Ovary (tissue), 9 donors: Measurements from ENCODE around the gene SMPX. TPM values are rescaled to one million over a fixed set of nuclear protein-coding genes. Genes with fewer than 3 reads are reported as not detected.

Experiments
- DNase-seq, 5 donors: peaks; one replicate each; pipeline ENCODE4 v3.0.0-alpha.2; 2019 to 2020
- H3K27ac ChIP-seq, 2 donors: fragments of 200-600 bp; one replicate each; pipeline versions ENCODE4 v1.5.1 to v1.8.0; 2019 to 2022
- H3K27me3 ChIP-seq: fragments of 200-600 bp; one replicate; pipeline ENCODE4 v1.8.0; 2022
- H3K36me3 ChIP-seq: fragments of 200-600 bp; sonication (generic); one replicate; pipeline ENCODE4 v1.5.1; 2019
- H3K4me1 ChIP-seq: one replicate; pipeline ENCODE4 v1.8.1; 2013; ENCODE audit warnings: mild to moderate bottlenecking, moderate library complexity; ENCODE audit not compliant: insufficient read depth
- H3K4me3 ChIP-seq: fragments of 200-600 bp; sonication (generic); one replicate; pipeline ENCODE4 v1.5.1; 2017
- H3K9me3 ChIP-seq, 2 donors: fragments of 200-600 bp in 1 of 2; sonication (generic) in 1 of 2; one replicate each; pipeline versions ENCODE4 v1.5.1 to v1.8.1; 2013 to 2019; ENCODE audit warnings: mild to moderate bottlenecking in 1 of 2, moderate library complexity in 1 of 2
- CTCF ChIP-seq, 3 donors: fragments of 450-650 bp in 2 of 3; fragments of 200-600 bp in 1 of 3; IDR thresholded peaks; one replicate each; pipeline versions ENCODE4 v1.5.1 to v1.8.0; 2016 to 2022; ENCODE audit warnings: antibody characterized with exemption in 3 of 3, mild to moderate bottlenecking in 1 of 3
- EP300 ChIP-seq: sonication (generic); formaldehyde crosslinking; IDR thresholded peaks from one replicate; pipeline ENCODE4 v1.6.1; 2017; ENCODE audit warnings: antibody characterized with exemption
- POLR2A ChIP-seq: fragments of 450-650 bp; IDR thresholded peaks from one replicate; pipeline ENCODE4 v1.6.1; 2017; ENCODE audit warnings: antibody characterized with exemption, mild to moderate bottlenecking, moderate library complexity
- WGBS, 3 donors: extraction: QIAGEN DNeasy Blood & Tissue Kit in 1 of 3; methylation state at CpG; one replicate each; pipeline versions ENCODE4 v1.1.5 to v1.1.7; 2013 to 2017; 5-methylcytosine and 5-hydroxymethylcytosine counted together
- intact Hi-C, 4 donors: fragments of 100-400 bp; cut with DNase I; formaldehyde crosslinking; loops; one replicate each; pipeline versions ENCODE4 v1.11.0 to v1.15.1; 2022 to 2023
- polyA plus RNA-seq, 2 donors: library from polyadenylated mRNA; stranded (reverse); fragments of 200-250 nt in 1 of 2; fragments of 350-450 nt in 1 of 2; fragmentation: Illumina TruSeq in 1 of 2; extraction: RNeasy Lipid Tissue Mini Kit (QIAGEN cat#74804) in 1 of 2; gene quantifications; one replicate each; pipeline ENCODE4 v1.2.3, GENCODE V29; 2013 to 2014
- total RNA-seq, 7 donors: library from RNA; depleted of rRNA in 2 of 7; stranded (reverse); fragments of >200 nt in 2 of 7; fragmentation: NEBNext Ultra II Directional in 3 of 7; extraction: Animal tissue kit (Norgen Biotek cat#: 25700) in 3 of 7; gene quantifications; one replicate each; pipeline versions ENCODE4 v1.1.0 to v1.2.4, GENCODE V29; 2016 to 2023
- donor health status: DM: no; HTN: no; CAD: no; lungs with moderate emphysema.
- donor health status: DM: no; HTN: no; CAD: no.
- donor health status: Bipolar disorder and iron deficiency.
- donor health status: DM: yes; HTN: yes; CAD: no.
- donor health status: DM: no; HTN: no; CAD: no.
- donor health status: DM: yes; HTN: yes; CAD: no.

Gene SMPX
- total and polyA plus RNA-seq, 9 donors = 0.43 to 1.4 (median 0.64) TPM; not detected in 1

DNA sequence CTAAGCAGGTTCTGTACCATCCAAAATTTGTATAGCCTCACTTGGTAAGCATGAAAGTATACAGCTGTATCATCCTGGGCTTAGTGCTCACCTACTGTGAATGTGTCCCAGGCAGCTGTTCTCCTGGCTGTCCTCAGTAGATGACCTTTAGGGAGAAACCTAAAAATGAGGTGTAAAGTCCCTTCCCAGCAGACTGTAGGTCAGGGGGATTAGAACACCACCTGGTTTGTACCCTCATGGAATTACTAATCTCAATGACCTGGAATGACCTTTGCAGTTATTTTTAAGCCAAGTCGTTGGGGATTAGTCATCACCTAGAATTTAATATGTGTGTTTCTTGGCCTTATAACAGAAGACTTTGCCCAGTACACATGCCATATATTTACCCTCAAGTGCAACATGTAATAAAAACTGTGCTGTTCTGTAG, 42.4 kb upstream of the SMPX start:
- no peaks in the 10 kb centered on the region for H3K36me3 ChIP-seq
- H3K27ac ChIP-seq = no peak overlapping the region
- 1 to 11% (median 3%) methylated on average over 1 of the region's 1 CpG for WGBS, 3 donors
- H3K4me1 ChIP-seq = no peaks in the 10 kb centered on the region
- H3K4me3 ChIP-seq = no peak overlapping the region
- TF ChIP-seq POLR2A = no peak
- intact Hi-C loops = no loop called here
- no peaks in the 10 kb centered on the region for H3K9me3 ChIP-seq
- no peaks in the 10 kb centered on the region for H3K27me3 ChIP-seq
- DNase-seq = no peak

GRCh38 chrX:21799767-21800166, 41.9 kb upstream of the SMPX start:
- Histone ChIP-seq H3K27ac (no peak overlapping the region), H3K27me3 (no peaks in the 10 kb centered on the region), H3K4me3 (no peak overlapping the region), H3K4me1 (no peaks in the 10 kb centered on the region), H3K36me3 (no peaks in the 10 kb centered on the region), H3K9me3 (no peaks in the 10 kb centered on the region)
- DNase-seq = no peak
- 81 to 84% (median 82%) methylated on average over 6 of the region's 6 CpGs for WGBS, 3 donors
- intact Hi-C loops = no loop called here
- no peak for TF ChIP-seq POLR2A
- TF ChIP-seq CTCF (IDR thresholded peaks at IDR 0.05) = no peak
- TF ChIP-seq EP300 = no peak

DNA sequence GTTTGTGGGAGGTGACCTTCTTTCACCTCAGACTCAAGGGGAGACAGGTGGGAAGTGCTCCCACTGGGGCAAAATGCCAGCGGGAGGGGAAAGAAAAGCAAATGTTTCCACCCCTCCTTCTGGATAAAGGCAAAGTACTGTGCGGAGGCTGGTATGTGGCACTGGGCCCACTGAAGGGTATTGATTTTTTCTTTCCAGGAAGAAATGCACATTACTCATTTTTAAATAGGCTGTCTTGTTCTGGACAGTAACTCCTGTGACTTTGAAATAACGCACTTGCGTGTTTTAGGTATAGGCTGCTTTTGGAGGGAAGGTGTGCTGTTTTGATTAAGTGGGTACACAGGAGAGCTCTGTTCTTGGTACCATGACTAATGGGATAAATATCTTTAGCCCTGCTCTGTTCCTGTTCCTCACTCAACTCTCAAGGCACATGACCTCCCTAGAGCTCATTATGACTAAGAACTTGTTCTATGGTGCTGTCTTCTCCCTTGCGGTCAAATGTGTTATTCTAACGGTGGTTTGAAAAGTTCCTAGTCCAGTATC, 40.8 kb upstream of the SMPX start:
- Histone ChIP-seq H3K4me1 (no peaks in the 10 kb centered on the region), H3K27me3 (no peaks in the 10 kb centered on the region), H3K9me3 (no peaks in the 10 kb centered on the region), H3K36me3 (no peaks in the 10 kb centered on the region), H3K27ac (no peak overlapping the region), H3K4me3 (no peak overlapping the region)
- intact Hi-C loops = no loop called here
- no peak for DNase-seq
- TF ChIP-seq EP300 (no peak), CTCF (IDR thresholded peaks at IDR 0.05) (no peak)
- 70 to 75% (median 72%) methylated on average over 6 of the region's 6 CpGs for WGBS, 3 donors

DNA sequence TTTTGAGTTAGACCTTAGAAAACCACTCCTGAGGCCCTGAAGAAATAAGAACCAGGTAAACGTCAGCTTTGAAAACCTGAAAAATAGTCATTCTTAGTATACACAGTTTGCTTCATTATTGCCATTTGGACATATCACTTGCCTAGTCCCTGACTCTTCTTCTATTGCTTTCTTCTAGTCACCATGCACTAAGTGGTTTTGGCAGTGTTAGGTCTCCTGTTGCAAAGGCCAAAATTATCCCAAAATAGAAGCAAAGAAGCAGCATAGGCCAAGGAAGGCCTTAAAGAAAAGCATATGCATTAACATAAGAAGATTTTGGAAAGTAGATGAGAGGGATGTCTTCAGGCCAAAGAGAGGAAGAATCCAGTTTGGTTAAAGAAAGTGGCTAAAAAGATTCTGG, 24.1 kb upstream of the SMPX start:
- no peaks in the 10 kb centered on the region for H3K4me1 ChIP-seq
- H3K36me3 ChIP-seq = no peaks in the 10 kb centered on the region
- no peak for TF ChIP-seq EP300
- no peak for TF ChIP-seq POLR2A
- no peak for TF ChIP-seq CTCF (IDR thresholded peaks at IDR 0.05)
- no peak overlapping the region for H3K4me3 ChIP-seq
- H3K27me3 ChIP-seq = no peaks in the 10 kb centered on the region
- H3K27ac ChIP-seq = no peak overlapping the region
- H3K9me3 ChIP-seq = no peaks in the 10 kb centered on the region
- 79 to 83% (median 81%) methylated on average over 1 of the region's 1 CpG for WGBS, 3 donors
- no peak for DNase-seq
- intact Hi-C loops = no loop called here

DNA sequence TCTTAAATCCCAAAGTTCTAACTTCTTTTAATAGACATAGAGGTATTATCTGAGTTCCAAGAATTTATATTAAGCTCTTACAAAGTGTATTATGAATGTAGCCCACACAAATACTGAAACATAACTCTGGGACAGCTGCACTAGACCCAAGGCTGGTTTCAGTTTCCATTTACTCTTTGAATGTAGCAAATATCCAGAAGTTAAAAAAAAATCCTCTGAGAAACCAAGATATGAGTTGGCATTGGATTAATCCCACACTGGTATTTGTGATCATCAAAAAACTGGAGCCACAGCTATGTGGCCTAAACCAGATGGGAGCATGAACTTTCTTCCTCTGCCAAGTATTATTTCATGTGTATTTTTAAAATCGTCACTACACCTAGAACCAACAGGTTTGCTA, 23.6 kb upstream of the SMPX start:
- WGBS, 3 donors = 34 to 45% (median 42%) methylated on average over 1 of the region's 1 CpG

More for the DNA sequence above, 23.6 kb upstream of the SMPX start:
- TF ChIP-seq POLR2A (no peak), CTCF (IDR thresholded peaks at IDR 0.05) (no peak), EP300 (no peak)
- no peaks in the 10 kb centered on the region for H3K4me1 ChIP-seq
- DNase-seq = no peak
- no peaks in the 10 kb centered on the region for H3K36me3 ChIP-seq
- H3K4me3 ChIP-seq = no peak overlapping the region
- intact Hi-C loops = no loop called here
- no peaks in the 10 kb centered on the region for H3K27me3 ChIP-seq
- H3K9me3 ChIP-seq = no peaks in the 10 kb centered on the region
- no peak overlapping the region for H3K27ac ChIP-seq
